Stimulated activated CD8-positive, alpha-beta memory T cell treated with anti-CD3 and anti-CD28 coated beads, Interleukin-2, amount 100 ng/mL, for 48 hours (primary cell): ENCODE results near the gene ERG.

Source experiments
- DNase-seq, 2 donors: peaks; one replicate each; pipeline ENCODE4 v3.0.0-alpha.2; 2020; ENCODE audit warnings: low read depth in 2 of 2

The ERG gene

DNA sequence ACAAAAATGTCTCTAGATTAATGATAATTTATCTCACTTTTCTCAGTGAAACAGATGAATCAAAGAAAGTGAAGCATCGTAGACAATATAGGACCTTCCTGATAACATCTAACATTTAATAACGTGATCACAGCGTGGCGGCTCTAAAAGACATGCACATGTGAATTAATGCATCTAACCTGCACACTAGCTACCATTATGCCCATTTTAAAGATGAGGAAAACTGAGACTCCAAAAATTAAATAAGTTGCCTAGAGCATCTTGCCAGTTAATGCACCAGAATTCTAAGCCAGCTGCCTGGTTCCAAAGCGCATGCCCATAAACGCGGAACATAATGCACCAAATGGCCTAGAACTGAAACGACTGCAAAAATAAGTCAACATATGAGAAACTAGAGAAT lies 23.5 kb downstream of the ERG start:
- DNase-seq = no peak

DNA sequence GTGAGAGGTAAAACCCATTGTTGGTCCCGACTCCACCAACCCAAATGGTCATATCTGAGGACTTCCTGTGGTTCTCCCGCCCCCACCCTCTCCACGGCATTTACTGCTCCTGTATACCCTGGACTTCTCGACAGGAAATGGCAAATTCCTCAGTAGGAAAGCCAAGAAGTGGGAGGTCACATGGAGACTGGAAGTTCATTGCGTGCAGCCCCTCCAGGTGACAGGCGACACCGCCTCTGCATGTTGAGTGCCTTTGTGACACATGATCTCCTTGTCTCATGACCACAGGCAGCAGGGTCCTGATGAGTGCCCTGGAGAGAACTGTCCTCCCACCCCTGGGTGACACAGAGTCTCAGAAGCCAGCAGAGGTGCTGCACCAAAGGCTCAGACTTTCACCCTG lies 24.2 kb downstream of the ERG start:
- no peak for DNase-seq

DNA sequence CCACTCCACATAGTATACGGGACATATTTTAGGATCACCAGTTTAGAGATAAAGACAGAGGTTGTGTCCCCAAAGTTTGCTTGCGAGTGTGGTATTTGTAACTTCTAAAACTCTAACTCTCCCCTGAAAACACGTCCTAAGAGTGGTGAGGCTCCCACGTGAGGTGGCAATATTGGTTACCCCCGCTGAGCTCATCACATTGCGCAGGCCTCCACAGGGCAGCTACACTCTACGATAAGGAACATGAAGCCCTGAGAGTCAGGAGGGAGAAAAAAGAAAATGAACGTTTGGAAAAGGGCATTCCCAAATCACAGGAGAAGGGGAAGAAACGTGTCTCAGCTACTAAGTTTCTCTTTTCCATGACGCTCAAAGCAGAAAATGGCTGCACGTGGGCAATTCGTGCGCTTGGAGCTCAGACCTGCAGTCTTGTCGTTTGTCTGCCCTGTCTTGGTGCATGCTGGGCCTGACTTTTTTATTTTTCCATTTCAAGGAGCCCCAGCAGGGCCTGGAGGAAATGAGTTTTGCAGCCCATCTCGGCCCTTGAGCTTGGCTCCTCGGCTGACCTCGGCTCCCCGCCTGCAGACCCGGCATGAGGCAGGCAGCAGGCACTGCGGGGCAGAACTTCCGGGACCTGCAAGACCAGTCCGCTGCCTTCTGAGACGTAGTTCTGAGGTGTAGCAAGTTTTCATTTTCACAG lies 25.7 kb downstream of the ERG start:
- DNase-seq = no peak

DNA sequence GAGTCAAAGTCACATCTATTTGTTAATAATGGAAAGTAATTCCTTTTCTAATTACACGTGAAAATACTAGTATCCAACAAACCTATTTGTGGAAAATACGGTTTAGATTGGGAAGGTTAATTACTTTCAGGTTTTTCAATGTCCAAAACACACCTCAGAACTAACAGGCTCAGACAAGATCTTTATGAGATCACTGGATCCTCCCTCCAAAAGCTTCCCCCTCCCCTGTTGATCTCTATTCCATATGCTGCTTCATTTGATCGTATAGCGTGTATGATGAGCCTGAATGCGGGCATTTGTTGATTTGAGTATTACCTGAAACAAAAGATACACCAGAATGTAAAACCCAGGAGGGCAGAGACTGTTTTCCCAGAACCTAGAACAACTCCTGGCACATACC lies 26.5 kb downstream of the ERG start:
- no peak for DNase-seq

DNA sequence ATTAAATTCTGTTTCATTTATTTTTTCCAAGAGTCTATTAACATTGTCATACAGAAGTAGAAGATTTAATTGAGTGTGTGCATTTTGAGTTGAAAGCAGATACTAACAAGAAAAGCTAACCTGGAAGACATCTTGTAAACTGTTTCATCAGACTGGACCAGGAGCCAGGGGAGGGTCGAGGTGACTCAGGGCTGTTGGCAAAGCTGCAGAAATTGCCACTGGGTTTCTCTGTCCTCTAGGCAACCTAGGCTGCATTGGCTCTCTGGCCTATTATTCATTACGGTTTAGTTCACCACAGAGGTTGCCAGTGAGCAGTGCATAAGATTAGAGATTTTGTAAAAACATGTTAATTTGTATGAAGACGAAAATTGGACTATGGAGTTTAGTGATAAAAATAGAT lies 27.5 kb downstream of the ERG start:
- no peak for DNase-seq

DNA sequence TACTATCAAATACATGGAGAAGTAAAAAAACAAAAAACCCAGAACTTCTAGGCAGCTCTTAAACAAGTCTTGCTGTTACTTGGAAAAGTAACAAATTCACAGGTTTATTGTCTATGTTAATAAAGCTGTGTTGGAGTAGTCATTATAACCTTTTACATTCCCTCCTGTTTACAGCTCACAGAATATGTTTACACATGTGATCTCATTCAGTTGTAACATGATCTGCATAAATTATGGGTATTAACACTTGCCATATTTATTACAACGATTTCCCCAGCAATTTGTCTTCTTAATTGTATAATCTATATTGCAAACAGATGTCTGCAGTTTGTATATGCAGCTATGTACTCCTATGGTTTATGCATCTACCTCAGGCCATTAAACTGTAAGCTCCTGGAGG lies 28.6 kb downstream of the ERG start:
- DNase-seq = no peak

DNA sequence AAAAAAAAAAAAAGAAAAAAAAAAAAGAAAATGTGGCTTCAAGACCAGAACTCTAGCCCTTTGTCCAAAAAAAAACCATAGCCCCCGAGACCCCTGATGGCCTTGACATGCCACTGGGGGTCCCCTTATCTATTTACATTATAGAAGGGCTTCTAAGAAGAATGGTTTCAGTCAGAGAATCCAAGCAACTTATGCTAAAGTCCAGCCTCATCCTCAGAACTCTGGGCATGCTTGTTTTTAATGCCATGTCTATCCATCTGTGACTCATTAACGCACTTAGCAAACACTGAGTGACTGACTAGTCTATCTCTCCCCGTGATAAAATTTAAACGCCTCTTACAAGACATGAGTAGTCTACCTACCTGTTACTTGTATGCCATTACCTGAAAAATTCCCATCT lies 29.3 kb downstream of the ERG start:
- no peak for DNase-seq

DNA sequence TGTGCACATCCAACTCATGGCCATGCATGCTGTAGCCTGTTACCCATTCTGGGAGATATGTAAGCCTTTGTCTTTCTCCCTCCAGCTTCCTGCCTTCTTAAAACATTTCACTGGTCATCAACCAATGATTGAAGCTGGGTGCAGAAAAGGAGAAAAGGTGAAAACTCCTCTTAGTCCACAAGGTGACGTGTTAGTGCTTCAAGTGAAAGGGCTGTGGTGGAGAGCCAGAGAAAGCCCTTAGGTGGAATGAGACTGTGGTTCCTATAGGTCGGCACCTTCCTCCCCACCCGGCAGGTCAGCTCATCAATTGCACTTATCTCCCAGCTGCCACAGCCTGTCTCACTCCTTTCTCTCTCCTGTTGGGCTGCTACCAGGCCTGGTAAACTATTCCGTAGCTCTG lies 30.4 kb downstream of the ERG start:
- DNase-seq = no peak

DNA sequence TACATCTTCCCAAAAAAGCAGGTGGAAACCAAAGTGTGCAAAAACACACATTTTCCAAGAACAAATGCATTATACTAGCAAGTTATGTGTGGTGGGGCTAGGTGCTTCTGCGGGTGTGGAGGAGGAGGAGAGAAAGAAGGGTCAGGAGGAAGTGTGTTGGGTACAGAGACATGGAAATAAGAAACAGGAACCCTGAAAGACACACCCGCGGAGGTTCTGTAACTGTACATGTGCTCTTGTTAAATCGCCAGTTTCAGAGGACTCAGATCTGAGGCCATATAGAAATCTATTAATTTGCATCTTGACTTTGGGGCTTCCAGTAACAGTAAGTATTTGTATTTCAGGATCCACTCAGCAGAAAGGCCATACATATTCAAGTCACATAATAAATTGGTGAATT lies 30.9 kb downstream of the ERG start:
- no peak for DNase-seq

DNA sequence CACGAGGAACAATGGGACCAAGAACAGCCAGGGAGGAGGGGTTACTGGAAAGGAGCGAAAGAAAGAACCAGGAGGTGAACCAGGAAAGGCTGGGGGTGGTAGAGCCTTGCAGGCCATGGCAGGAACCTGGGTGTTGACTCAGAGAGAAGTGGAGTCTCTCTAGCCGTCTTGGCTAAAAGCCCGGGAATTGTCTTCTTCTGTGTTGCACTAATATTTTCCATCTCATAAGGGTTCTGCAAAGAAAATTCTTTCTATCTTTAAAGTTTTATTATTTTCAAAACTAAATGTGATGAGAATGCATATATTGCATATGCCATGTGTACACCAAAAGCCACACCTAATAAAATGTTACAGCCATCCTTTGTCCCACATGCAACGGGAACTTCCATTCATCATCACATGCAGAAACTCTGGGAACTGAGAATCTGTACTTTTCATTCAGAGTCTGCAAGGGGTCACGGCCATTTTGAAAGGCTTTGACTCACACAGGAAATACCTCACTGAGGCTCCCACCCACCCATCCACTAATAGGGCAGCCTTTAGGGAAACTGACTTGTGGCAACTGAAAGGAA lies 38.0 kb downstream of the ERG start:
- no peak for DNase-seq

DNA sequence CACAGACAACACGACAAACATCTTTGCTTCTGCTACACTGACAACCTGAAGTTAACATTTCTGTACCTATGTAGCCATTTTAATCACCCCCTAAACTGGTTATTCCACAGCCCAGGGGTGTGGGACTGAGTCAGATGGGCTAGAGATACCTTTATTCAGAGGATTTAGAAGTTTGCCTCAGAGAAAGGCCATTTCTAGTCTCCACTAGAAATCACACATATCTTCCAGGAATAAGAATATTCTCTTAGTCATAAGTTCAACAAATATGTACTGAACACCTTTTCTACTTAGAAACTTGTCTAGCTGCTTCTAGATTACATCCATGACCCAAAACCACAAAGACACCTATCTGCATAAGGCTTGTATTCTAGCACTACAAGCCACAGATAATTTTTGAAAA lies 38.8 kb downstream of the ERG start:
- no peak for DNase-seq

DNA sequence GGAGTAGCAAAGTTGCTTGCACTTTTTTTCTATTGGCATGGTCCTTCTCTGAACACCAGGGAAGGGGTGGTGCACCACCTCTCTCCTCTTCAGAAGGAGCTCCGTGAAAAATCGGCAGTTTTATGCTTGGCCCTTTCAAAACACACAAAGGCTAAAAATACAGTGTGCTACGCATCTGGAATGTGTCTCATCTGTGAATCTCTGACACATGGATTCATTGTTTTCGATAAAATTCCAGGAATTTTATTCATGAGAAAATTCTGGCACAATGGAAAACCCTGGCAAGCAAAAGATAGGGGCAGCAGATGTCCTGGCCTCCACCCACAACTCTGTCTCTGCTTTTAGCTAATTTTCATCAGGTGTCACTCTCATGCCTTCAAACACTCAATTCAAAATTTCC lies 42.9 kb downstream of the ERG start:
- no peak for DNase-seq

DNA sequence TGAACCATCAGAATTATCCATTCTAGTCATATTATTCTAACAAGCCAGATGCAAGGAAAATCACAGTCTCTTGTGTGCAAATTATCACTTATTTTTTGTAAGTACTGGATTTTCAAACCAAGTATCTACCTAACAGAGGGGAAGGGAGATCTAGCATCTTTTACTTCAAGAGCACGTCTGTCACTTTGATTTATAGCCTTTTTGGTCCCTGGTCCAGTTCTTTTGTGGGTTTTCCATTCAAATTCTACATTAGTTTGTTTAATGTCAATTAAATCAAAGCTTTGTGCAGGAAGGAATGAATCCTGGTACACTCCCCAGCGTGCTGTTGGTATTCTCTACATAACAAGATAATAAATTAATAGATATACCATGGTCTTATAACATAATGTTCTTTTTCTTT lies 43.6 kb downstream of the ERG start:
- DNase-seq = no peak

DNA sequence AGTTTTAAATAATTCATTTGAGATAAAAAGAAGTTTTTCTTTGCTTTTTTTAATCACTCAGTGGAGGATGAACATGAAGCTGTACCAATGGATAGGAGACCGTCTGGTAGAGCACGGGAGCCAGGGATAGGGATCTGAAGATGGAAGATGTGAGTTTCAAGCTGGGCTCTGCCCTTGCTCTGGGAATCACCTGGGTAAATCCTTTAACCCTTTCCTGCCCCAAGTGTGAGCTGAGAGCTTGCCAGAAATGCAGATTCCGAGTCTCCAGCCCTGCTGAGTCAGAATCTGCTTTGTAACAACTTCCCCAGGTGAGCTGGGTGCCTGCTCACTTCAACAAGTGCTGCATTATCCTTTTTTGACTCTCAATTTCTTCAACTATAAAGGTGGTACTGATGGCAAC lies 44.1 kb downstream of the ERG start:
- DNase-seq = no peak

DNA sequence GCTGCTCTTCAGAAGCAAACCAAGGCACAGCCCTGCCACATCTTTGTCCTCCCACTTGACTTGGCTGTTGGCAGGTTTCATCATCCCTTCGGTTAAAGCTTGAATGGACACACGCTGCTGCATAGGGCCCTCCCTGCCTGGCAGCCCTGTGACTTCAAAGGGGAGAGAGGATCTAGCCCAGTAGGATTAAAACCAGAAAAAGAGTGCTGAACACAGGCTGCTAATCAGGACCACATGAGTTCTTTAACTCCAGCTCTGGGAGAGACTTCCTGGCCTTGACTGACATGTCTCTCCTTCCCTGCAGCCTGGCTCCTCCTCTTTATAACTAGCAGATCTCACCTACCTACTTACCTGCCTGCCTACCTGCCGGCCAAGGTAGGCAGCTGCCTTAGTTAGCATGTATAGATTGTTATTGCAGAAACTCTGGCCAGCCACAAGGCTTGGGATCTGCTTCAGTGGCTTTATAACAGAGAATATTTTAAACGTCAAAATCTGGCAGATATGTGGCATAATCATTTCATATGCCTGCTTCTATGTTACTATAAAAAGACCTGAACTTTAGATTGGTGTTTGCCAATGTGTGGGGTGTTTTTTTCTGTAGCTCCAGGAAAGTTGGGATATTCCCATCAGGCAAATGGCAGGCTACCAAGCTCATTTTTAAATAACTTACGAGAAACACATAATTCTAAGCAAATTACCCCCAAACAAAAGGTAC lies 49.4 kb downstream of the ERG start:
- DNase-seq = no peak

DNA sequence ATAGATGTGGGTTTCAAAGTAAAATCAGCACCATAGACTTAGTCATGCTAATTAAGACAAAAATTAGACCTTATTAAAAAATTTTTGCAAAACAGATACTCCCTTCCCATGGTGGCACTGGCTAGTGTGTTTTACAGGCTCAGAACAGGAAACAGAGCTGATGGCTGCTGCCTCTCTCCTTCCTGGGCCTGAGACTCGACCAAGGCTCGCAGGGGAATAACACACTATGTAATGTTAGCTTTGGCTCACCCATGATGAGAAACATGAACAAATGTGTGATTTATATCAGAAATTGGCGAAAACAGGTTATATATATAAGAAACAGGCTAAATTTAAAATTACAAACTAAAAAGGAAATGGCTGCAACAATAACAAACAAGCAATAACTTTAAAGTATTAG lies 50.7 kb downstream of the ERG start:
- DNase-seq = no peak

DNA sequence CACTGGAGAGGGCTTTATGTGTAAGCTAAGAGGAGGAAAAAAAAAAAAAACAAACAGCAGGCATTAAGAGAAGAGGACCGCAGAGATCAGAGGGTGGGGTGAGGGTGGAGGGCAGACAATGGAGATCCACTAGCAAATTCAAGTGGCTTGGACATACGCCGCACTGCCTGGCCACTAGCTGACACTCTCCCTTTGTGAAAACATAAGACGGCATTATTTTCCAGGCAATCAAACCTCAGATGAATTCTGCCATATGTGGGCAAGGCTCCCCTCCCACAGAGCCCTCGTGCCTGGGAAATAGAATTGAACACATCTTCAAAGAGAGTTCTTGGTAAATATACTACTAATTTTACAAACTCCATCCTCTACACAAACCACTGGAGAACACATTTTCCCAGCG lies 53.6 kb downstream of the ERG start:
- DNase-seq = no peak

DNA sequence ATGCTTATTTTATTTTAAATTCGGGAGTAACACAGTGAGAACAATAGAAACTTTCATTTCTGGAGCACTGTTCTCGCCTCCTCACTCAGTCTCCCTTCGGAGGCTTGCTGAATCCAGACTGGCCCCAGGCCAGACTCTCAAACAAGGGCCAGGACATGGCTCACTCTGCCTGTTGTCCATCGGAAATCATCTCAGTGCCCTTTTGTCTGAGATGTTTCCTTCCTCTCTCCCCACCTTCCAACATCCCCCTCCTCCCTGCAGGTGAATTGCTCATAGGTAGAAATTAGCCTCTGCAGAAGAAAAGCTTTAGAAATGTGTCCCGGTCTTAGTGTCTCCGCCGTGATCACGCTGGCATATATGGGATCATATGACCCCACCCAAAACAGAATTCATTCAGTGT lies 55.2 kb downstream of the ERG start:
- DNase-seq = no peak

DNA sequence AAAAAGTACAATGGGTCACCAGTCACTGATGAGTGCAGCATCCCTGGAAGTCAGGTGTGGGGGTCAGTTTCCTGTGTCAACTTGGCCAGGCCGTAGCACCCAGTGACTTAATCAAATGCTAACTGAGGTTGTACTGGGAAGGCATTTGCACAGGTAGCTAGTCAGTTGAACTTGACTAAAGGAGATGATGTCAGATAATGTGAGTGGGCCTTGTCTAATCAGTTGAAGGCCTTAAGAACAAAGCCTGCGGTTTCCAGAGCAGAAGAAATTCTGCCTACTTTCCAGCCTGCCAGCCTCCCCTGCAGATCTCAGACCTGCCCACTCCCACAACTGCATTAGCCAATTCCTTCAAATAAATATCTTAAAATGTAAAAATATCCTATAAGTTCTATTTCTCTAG lies 57.1 kb downstream of the ERG start:
- no peak for DNase-seq

DNA sequence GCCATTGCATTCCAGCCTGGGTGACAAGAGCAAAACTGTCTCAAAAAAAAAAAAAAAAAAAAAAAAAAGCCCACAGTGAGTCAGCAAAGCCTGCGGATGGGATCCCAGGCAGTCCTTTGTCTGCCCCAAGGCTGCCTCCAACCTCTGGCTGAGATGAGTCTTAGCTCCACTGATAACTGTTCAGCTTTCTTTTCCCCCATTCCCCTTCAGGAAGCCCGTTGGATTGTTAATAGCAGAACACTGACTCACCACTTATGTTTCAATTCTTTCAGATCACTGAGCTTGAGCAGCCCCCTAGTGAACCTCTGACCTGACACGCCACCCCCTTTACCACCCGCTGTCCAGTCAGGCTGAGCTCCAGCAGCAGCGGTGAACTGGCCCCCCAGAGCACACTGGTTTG lies 57.5 kb downstream of the ERG start:
- no peak for DNase-seq

DNA sequence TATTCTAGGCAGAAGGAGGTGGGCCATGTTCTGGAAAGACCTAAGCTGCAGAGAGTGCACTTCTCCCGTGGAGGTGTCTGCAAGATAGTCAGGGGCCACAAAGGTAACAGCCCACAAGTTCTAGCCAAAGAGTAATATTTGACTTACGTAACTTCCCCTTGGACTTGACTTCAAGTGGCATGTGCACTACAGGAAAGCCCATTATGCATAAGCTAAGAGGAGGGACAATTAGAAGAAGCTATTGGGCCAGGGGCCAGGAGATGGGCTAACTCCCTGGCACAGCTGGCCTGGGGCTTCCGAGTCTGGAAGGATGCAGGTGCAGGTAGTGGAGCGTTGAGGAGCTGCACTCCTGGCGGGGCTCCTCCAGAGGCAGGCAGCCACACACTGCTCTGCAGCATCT lies 58.3 kb downstream of the ERG start:
- DNase-seq = no peak

DNA sequence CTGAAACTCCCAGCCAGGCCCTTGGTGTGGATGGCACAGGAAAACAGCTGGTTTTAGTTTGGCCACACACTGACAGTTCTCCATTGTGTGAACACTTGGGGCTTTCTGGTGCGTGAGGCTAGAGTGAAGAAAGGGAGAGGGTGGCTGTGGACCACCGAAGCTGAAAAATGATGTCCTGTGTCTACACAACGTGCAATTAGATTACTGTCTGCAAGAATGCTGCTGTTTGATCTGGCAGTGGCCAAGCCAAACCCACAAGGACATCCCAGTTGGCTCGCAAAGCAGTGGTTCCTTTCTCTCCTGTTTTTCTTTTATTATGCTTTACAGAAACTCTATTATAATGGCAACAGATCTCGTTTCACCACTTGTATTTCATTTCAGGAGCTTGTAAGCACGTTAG lies 58.9 kb downstream of the ERG start:
- no peak for DNase-seq

DNA sequence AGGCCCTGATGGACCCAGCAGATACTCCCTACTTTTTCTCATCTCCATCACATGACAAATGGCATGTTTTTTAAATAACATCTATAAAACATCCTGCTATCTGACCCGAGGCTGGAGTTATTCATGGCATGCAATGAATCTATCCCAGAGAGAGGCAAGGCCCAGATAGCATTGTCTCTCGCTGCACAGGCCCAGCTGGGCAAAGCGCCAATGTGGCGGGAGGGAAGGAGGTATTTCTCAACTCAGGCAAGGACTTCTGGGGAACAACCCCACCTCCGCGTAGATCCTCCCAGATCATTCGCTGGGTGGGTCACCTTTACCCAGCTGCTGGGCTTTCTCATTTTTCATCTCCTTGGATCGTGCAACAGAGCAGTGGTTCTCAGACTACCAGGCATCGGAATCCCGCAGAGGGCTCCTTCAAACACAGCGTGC lies 59.8 kb downstream of the ERG start:
- DNase-seq = no peak

DNA sequence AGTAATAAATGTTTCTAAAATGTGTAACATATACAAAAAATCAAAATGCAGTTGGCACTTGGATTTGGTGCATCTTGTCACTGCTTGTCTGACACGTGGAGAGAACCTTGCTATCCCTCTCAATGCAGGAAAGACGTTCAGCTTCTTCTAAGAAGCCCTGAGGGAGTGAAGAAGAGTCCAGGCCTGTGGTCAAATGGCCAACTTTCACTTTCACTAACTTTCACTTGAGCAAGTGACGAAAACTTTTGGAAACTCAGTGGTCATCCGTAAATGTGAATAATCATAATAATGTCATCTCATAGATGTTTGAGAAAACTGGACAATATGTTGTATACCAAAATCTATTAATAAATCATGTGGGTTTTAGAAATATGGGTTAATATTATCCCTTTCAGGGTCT lies 61.9 kb downstream of the ERG start:
- DNase-seq = no peak
